Measurements from ENCODE around the gene MYO10.
"Not testable (repeated sequence)": the region's sequence is repeated elsewhere in the genome, so short reads cannot be mapped to it uniquely, and the experiment has no call there.

MYO10 gene

GRCh38 chr5:16886793-16887345, 49.2 kb downstream of the MYO10 start:
- no peak for DNase-seq (ENCODE audit: low read depth)

GRCh38 chr5:16886366-16886736, 49.7 kb downstream of the MYO10 start:
- no peak for DNase-seq (ENCODE audit: low read depth)

GRCh38 chr5:16885635-16886365, 50.3 kb downstream of the MYO10 start:
- no peak for DNase-seq (ENCODE audit: low read depth)

- no peak for DNase-seq (ENCODE audit: low read depth)
These were observed 51.5 kb downstream of the MYO10 start for GRCh38 chr5:16884595-16884994.

GRCh38 chr5:16883806-16884205, 52.3 kb downstream of the MYO10 start:
- DNase-seq (ENCODE audit: low read depth): no peak

GRCh38 chr5:16883176-16883575, 52.9 kb downstream of the MYO10 start:
- no peak for DNase-seq (ENCODE audit: low read depth)

GRCh38 chr5:16881251-16881650, 54.8 kb downstream of the MYO10 start:
- no peak for DNase-seq (ENCODE audit: low read depth)

- DNase-seq (ENCODE audit: low read depth): no peak
These were observed 55.5 kb downstream of the MYO10 start for GRCh38 chr5:16880547-16880946.

- DNase-seq (ENCODE audit: low read depth): no peak
These were observed 56.4 kb downstream of the MYO10 start for GRCh38 chr5:16879650-16880049.

- DNase-seq (ENCODE audit: low read depth): no peak
These were observed 56.9 kb downstream of the MYO10 start for GRCh38 chr5:16879191-16879590.

- no peak for DNase-seq (ENCODE audit: low read depth)
These were observed 58.7 kb downstream of the MYO10 start for GRCh38 chr5:16877267-16877935.

GRCh38 chr5:16874424-16874823, 61.7 kb downstream of the MYO10 start:
- DNase-seq (ENCODE audit: low read depth): not testable (repeated sequence)

GRCh38 chr5:16871746-16872339, 64.2 kb downstream of the MYO10 start:
- DNase-seq (ENCODE audit: low read depth): no peak

- DNase-seq (ENCODE audit: low read depth): no peak
These were observed 65.2 kb downstream of the MYO10 start for GRCh38 chr5:16870878-16871277.

GRCh38 chr5:16869821-16870796, 66.0 kb downstream of the MYO10 start:
- no peak for DNase-seq (ENCODE audit: low read depth)

GRCh38 chr5:16867577-16867953, 68.5 kb downstream of the MYO10 start:
- no peak for DNase-seq (ENCODE audit: low read depth)

GRCh38 chr5:16866795-16867576, 69.1 kb downstream of the MYO10 start:
- no peak for DNase-seq (ENCODE audit: low read depth)

- DNase-seq (ENCODE audit: low read depth): no peak
These were observed 69.8 kb downstream of the MYO10 start for GRCh38 chr5:16866273-16866672.

- DNase-seq (ENCODE audit: low read depth): no peak
These were observed 70.9 kb downstream of the MYO10 start for GRCh38 chr5:16865151-16865550.

- DNase-seq (ENCODE audit: low read depth): no peak
These were observed 71.4 kb downstream of the MYO10 start for GRCh38 chr5:16864631-16865131.

- DNase-seq (ENCODE audit: low read depth): no peak
These were observed 72.6 kb downstream of the MYO10 start for GRCh38 chr5:16863469-16863946.

Measured in activated T-cell treated with anti-CD3 and anti-CD28 coated beads for 1 hour (primary cell).